Activated CD4-positive, alpha-beta T cell treated with anti-CD3 and anti-CD28 coated beads for 36 hours (primary cell): ENCODE results near the gene ARSD. TPM values are rescaled to one million over a fixed set of nuclear protein-coding genes. Genes with fewer than 3 reads are reported as not detected.

Source experiments
- ATAC-seq: fragments of 200-7000 bp; cut with Tn5 transposase; one replicate; pipeline ENCODE4 v1.10.0; 2021; ENCODE audit warnings: mild to moderate bottlenecking, moderate library complexity
- CTCF ChIA-PET: fragments of 350-600 bp; sonication (Branson Sonifier 250); formaldehyde crosslinking; loops from one replicate; lab custom pipeline; 2021; ENCODE audit warnings: antibody characterized with exemption; lab: Charles Lee
- POLR2A ChIA-PET: fragments of 350-600 bp; sonication (Branson Sonifier 250); formaldehyde crosslinking; loops from one replicate; lab custom pipeline; 2021; ENCODE audit warnings: antibody characterized with exemption, inconsistent platforms; lab: Charles Lee
- DNase-seq: peaks from one replicate; pipeline ENCODE4 v3.0.0-alpha.2; 2020
- H3K27ac Mint-ChIP-seq: one replicate; pipeline ENCODE4 v1.8.0; 2021; ENCODE audit warnings: mixed read lengths
- H3K27me3 Mint-ChIP-seq: one replicate; pipeline ENCODE4 v1.8.0; 2021; ENCODE audit warnings: mixed read lengths
- H3K36me3 Mint-ChIP-seq: one replicate; pipeline ENCODE4 v1.8.0; 2021; ENCODE audit warnings: low read depth, mixed read lengths
- H3K4me1 Mint-ChIP-seq: one replicate; pipeline ENCODE4 v1.8.0; 2021; ENCODE audit warnings: mixed read lengths
- H3K4me3 Mint-ChIP-seq: one replicate; pipeline ENCODE4 v1.8.0; 2021; ENCODE audit warnings: mild to moderate bottlenecking, moderate library complexity, mixed read lengths
- H3K9me3 Mint-ChIP-seq: one replicate; pipeline ENCODE4 v1.8.0; 2021; ENCODE audit warnings: low read depth, mixed read lengths
- intact Hi-C, 2 experiments: fragments of 100-400 bp; cut with DNase I in 1 of 2; cut with micrococcal nuclease in 1 of 2; formaldehyde crosslinking; loops; one replicate each; pipeline versions ENCODE4 v1.14.2 to v1.15.1; 2022 to 2024; cut with DNase I, micrococcal nuclease
- total RNA-seq, 2 experiments: library from RNA; stranded (reverse); gene quantifications; one replicate each; pipeline ENCODE4 v1.2.3, GENCODE V29; 2021

ARSD gene
- total RNA-seq, 2 experiments from 2014 or later, result 0.95 to 1.6 TPM

- H3K9me3 Mint-ChIP-seq, result no peaks in the 10 kb centered on the region
- H3K4me1 Mint-ChIP-seq, result no peaks in the 10 kb centered on the region
- DNase-seq, result no peak
- ChIA-PET CTCF (no interaction called here), POLR2A (no interaction called here)
- H3K4me3 Mint-ChIP-seq, result no peak overlapping the region
- no peaks in the 10 kb centered on the region for H3K36me3 Mint-ChIP-seq
- no peak for ATAC-seq
- intact Hi-C loops, result no loop called here
- no peak overlapping the region for H3K27ac Mint-ChIP-seq
- no peaks in the 10 kb centered on the region for H3K27me3 Mint-ChIP-seq
Observed at GRCh38 chrX:2862404-2862803, 66.7 kb downstream of the ARSD start.

GRCh38 chrX:2859197-2859797 lies 69.8 kb downstream of the ARSD start:
- POLR2A ChIA-PET, result no interaction called here
- Mint-ChIP-seq H3K4me3 (no peak overlapping the region), H3K4me1 (no peaks in the 10 kb centered on the region), H3K9me3 (no peaks in the 10 kb centered on the region), H3K36me3 (no peaks in the 10 kb centered on the region), H3K27me3 (no peaks in the 10 kb centered on the region), H3K27ac (no peak overlapping the region)
- DNase-seq, result no peak
- CTCF ChIA-PET, result no interaction called here
- no peak for ATAC-seq
- intact Hi-C loops, result no loop called here

GRCh38 chrX:2857566-2857965 lies 71.6 kb downstream of the ARSD start:
- Mint-ChIP-seq H3K9me3 (no peaks in the 10 kb centered on the region), H3K36me3 (no peaks in the 10 kb centered on the region), H3K4me3 (no peak overlapping the region), H3K27me3 (no peaks in the 10 kb centered on the region), H3K4me1 (no peaks in the 10 kb centered on the region), H3K27ac (no peak overlapping the region)
- no peak for ATAC-seq
- intact Hi-C loops, result no loop called here
- ChIA-PET POLR2A (no interaction called here), CTCF (no interaction called here)
- no peak for DNase-seq

- Mint-ChIP-seq H3K27me3 (no peaks in the 10 kb centered on the region), H3K4me3 (no peak overlapping the region), H3K9me3 (no peaks in the 10 kb centered on the region), H3K4me1 (no peaks in the 10 kb centered on the region), H3K36me3 (no peaks in the 10 kb centered on the region), H3K27ac (no peak overlapping the region)
- intact Hi-C loops, result no loop called here
- POLR2A ChIA-PET, result no interaction called here
- DNase-seq (no peak), ATAC-seq (no peak)
- CTCF ChIA-PET, result no interaction called here
Observed at GRCh38 chrX:2855761-2856160, 73.4 kb downstream of the ARSD start.

GRCh38 chrX:2854918-2855317 lies 74.2 kb downstream of the ARSD start:
- Mint-ChIP-seq H3K9me3 (no peaks in the 10 kb centered on the region), H3K4me1 (no peaks in the 10 kb centered on the region), H3K36me3 (no peaks in the 10 kb centered on the region), H3K4me3 (no peak overlapping the region), H3K27me3 (no peaks in the 10 kb centered on the region), H3K27ac (no peak overlapping the region)
- intact Hi-C loops, result no loop called here
- ChIA-PET CTCF (no interaction called here), POLR2A (interaction anchor here (0.7 kb wide), 1 partner anchor 446 kb away, joined by 3 read pairs; no protein-coding TSS in a partner anchor)
- ATAC-seq, result no peak
- no peak for DNase-seq

Other genes with a start within 250 kb of the ARSD start
- 100 to 1,000 TPM; 169 to 216 TPM for gene CD99, start 238.0 kb downstream of the ARSD start, total RNA-seq
- gene XG, start 177.3 kb downstream of the ARSD start, total RNA-seq, result not detected
- not detected for gene GYG2, start 100.4 kb downstream of the ARSD start, total RNA-seq
- gene ARSH, start 77.2 kb upstream of the ARSD start, total RNA-seq, result not detected
- not detected for gene ARSF, start 112.1 kb upstream of the ARSD start, total RNA-seq